Measurements from ENCODE around the gene OR13J1.

OR13J1 gene

GRCh38 chr9:35867538-35867937 is 2.7 kb downstream of the OR13J1 start:
- H3K9ac ChIP-seq (ENCODE audit: low read depth, low read length): no peak overlapping the region
- no peaks in the 10 kb centered on the region for H3K4me1 ChIP-seq (ENCODE audit: control insufficient read depth, insufficient read depth, low read length)
- no peak overlapping the region for H3K4me3 ChIP-seq (ENCODE audit: low read depth, low read length)
- no peaks in the 10 kb centered on the region for H3K9me3 ChIP-seq (ENCODE audit: control insufficient read depth, insufficient read depth, low read length)
- peaks cover 2% of the 10 kb centered on the region for H3K27me3 ChIP-seq (ENCODE audit: control insufficient read depth, insufficient read depth, low read length)
- H3K36me3 ChIP-seq (ENCODE audit: control insufficient read depth, insufficient read depth, low read length): no peaks in the 10 kb centered on the region

GRCh38 chr9:35864695-35865255 is 5.4 kb downstream of the OR13J1 start:
- Histone ChIP-seq H3K9ac (ENCODE audit: low read depth, low read length) (no peak overlapping the region), H3K4me1 (ENCODE audit: control insufficient read depth, insufficient read depth, low read length) (no peaks in the 10 kb centered on the region), H3K9me3 (ENCODE audit: control insufficient read depth, insufficient read depth, low read length) (no peaks in the 10 kb centered on the region), H3K4me3 (ENCODE audit: low read depth, low read length) (no peak overlapping the region), H3K36me3 (ENCODE audit: control insufficient read depth, insufficient read depth, low read length) (no peaks in the 10 kb centered on the region), H3K27me3 (ENCODE audit: control insufficient read depth, insufficient read depth, low read length) (peaks cover 10% of the 10 kb centered on the region)

GRCh38 chr9:35863583-35863982 is 6.6 kb downstream of the OR13J1 start:
- Histone ChIP-seq H3K4me3 (ENCODE audit: low read depth, low read length) (no peak overlapping the region), H3K9me3 (ENCODE audit: control insufficient read depth, insufficient read depth, low read length) (no peaks in the 10 kb centered on the region), H3K27me3 (ENCODE audit: control insufficient read depth, insufficient read depth, low read length) (peaks cover 12% of the 10 kb centered on the region), H3K4me1 (ENCODE audit: control insufficient read depth, insufficient read depth, low read length) (no peaks in the 10 kb centered on the region), H3K9ac (ENCODE audit: low read depth, low read length) (no peak overlapping the region), H3K36me3 (ENCODE audit: control insufficient read depth, insufficient read depth, low read length) (no peaks in the 10 kb centered on the region)

- Histone ChIP-seq H3K4me3 (ENCODE audit: low read depth, low read length) (no peak overlapping the region), H3K9ac (ENCODE audit: low read depth, low read length) (no peak overlapping the region), H3K36me3 (ENCODE audit: control insufficient read depth, insufficient read depth, low read length) (no peaks in the 10 kb centered on the region), H3K9me3 (ENCODE audit: control insufficient read depth, insufficient read depth, low read length) (no peaks in the 10 kb centered on the region), H3K27me3 (ENCODE audit: control insufficient read depth, insufficient read depth, low read length) (peaks cover 12% of the 10 kb centered on the region), H3K4me1 (ENCODE audit: control insufficient read depth, insufficient read depth, low read length) (no peaks in the 10 kb centered on the region)
Measured at GRCh38 chr9:35862328-35862727, 7.9 kb downstream of the OR13J1 start.

- no peaks in the 10 kb centered on the region for H3K4me1 ChIP-seq (ENCODE audit: control insufficient read depth, insufficient read depth, low read length)
- H3K27me3 ChIP-seq (ENCODE audit: control insufficient read depth, insufficient read depth, low read length): peaks cover 12% of the 10 kb centered on the region
- no peaks in the 10 kb centered on the region for H3K36me3 ChIP-seq (ENCODE audit: control insufficient read depth, insufficient read depth, low read length)
- H3K4me3 ChIP-seq (ENCODE audit: low read depth, low read length): no peak overlapping the region
- no peak overlapping the region for H3K9ac ChIP-seq (ENCODE audit: low read depth, low read length)
- H3K9me3 ChIP-seq (ENCODE audit: control insufficient read depth, insufficient read depth, low read length): no peaks in the 10 kb centered on the region
Measured at GRCh38 chr9:35861161-35861897, 8.9 kb downstream of the OR13J1 start.

GRCh38 chr9:35859990-35860339 is 10.2 kb downstream of the OR13J1 start:
- no peak overlapping the region for H3K4me3 ChIP-seq (ENCODE audit: low read depth, low read length)

GRCh38 chr9:35859310-35859989 is 10.8 kb downstream of the OR13J1 start:
- Histone ChIP-seq H3K9me3 (ENCODE audit: control insufficient read depth, insufficient read depth, low read length) (no peaks in the 10 kb centered on the region), H3K9ac (ENCODE audit: low read depth, low read length) (no peak overlapping the region), H3K4me3 (ENCODE audit: low read depth, low read length) (no peak overlapping the region), H3K27me3 (ENCODE audit: control insufficient read depth, insufficient read depth, low read length) (peaks cover 14% of the 10 kb centered on the region), H3K36me3 (ENCODE audit: control insufficient read depth, insufficient read depth, low read length) (no peaks in the 10 kb centered on the region), H3K4me1 (ENCODE audit: control insufficient read depth, insufficient read depth, low read length) (no peaks in the 10 kb centered on the region)

More at GRCh38 chr9:35859990-35860339, 10.2 kb downstream of the OR13J1 start:
- H3K4me1 ChIP-seq (ENCODE audit: control insufficient read depth, insufficient read depth, low read length): no peaks in the 10 kb centered on the region
- no peaks in the 10 kb centered on the region for H3K9me3 ChIP-seq (ENCODE audit: control insufficient read depth, insufficient read depth, low read length)
- H3K27me3 ChIP-seq (ENCODE audit: control insufficient read depth, insufficient read depth, low read length): peaks cover 14% of the 10 kb centered on the region
- H3K36me3 ChIP-seq (ENCODE audit: control insufficient read depth, insufficient read depth, low read length): no peaks in the 10 kb centered on the region
- no peak overlapping the region for H3K9ac ChIP-seq (ENCODE audit: low read depth, low read length)

GRCh38 chr9:35858458-35858857 is 11.7 kb downstream of the OR13J1 start:
- H3K9ac ChIP-seq (ENCODE audit: low read depth, low read length): no peak overlapping the region
- no peaks in the 10 kb centered on the region for H3K36me3 ChIP-seq (ENCODE audit: control insufficient read depth, insufficient read depth, low read length)
- no peak overlapping the region for H3K4me3 ChIP-seq (ENCODE audit: low read depth, low read length)
- H3K27me3 ChIP-seq (ENCODE audit: control insufficient read depth, insufficient read depth, low read length): peaks cover 14% of the 10 kb centered on the region
- H3K9me3 ChIP-seq (ENCODE audit: control insufficient read depth, insufficient read depth, low read length): no peaks in the 10 kb centered on the region
- H3K4me1 ChIP-seq (ENCODE audit: control insufficient read depth, insufficient read depth, low read length): no peaks in the 10 kb centered on the region

GRCh38 chr9:35856882-35857281 is 13.3 kb downstream of the OR13J1 start:
- Histone ChIP-seq H3K27me3 (ENCODE audit: control insufficient read depth, insufficient read depth, low read length) (peaks cover 11% of the 10 kb centered on the region), H3K4me1 (ENCODE audit: control insufficient read depth, insufficient read depth, low read length) (no peaks in the 10 kb centered on the region), H3K4me3 (ENCODE audit: low read depth, low read length) (no peak overlapping the region), H3K9me3 (ENCODE audit: control insufficient read depth, insufficient read depth, low read length) (no peaks in the 10 kb centered on the region), H3K36me3 (ENCODE audit: control insufficient read depth, insufficient read depth, low read length) (peaks cover 3% of the 10 kb centered on the region), H3K9ac (ENCODE audit: low read depth, low read length) (no peak overlapping the region)

GRCh38 chr9:35856206-35856605 is 14.0 kb downstream of the OR13J1 start:
- peaks cover 3% of the 10 kb centered on the region for H3K36me3 ChIP-seq (ENCODE audit: control insufficient read depth, insufficient read depth, low read length)
- no peak overlapping the region for H3K4me3 ChIP-seq (ENCODE audit: low read depth, low read length)
- no peak overlapping the region for H3K9ac ChIP-seq (ENCODE audit: low read depth, low read length)
- peaks cover 10% of the 10 kb centered on the region for H3K27me3 ChIP-seq (ENCODE audit: control insufficient read depth, insufficient read depth, low read length)
- no peaks in the 10 kb centered on the region for H3K9me3 ChIP-seq (ENCODE audit: control insufficient read depth, insufficient read depth, low read length)
- H3K4me1 ChIP-seq (ENCODE audit: control insufficient read depth, insufficient read depth, low read length): no peaks in the 10 kb centered on the region

- Histone ChIP-seq H3K27me3 (ENCODE audit: control insufficient read depth, insufficient read depth, low read length) (peaks cover 2% of the 10 kb centered on the region), H3K9ac (ENCODE audit: low read depth, low read length) (no peak overlapping the region)
Measured at GRCh38 chr9:35854091-35854762, 16.0 kb downstream of the OR13J1 start.

More at GRCh38 chr9:35854091-35854762, 16.0 kb downstream of the OR13J1 start:
- no peaks in the 10 kb centered on the region for H3K9me3 ChIP-seq (ENCODE audit: control insufficient read depth, insufficient read depth, low read length)
- H3K4me3 ChIP-seq (ENCODE audit: low read depth, low read length): no peak overlapping the region
- H3K4me1 ChIP-seq (ENCODE audit: control insufficient read depth, insufficient read depth, low read length): no peaks in the 10 kb centered on the region
- peaks cover 3% of the 10 kb centered on the region for H3K36me3 ChIP-seq (ENCODE audit: control insufficient read depth, insufficient read depth, low read length)

Measured in iPS-15b (cell line).